NT2/D1 (cell line): Measurements from ENCODE around the gene RAB17.

Experiments
- DNase-seq: peaks from one replicate; pipeline ENCODE4 v3.0.0-alpha.2; 2011; ENCODE audit warnings: low read depth, low spot score
- H3K27me3 ChIP-seq: 2 replicates; pipeline ENCODE4 v1.6.0; 2011; ENCODE audit warnings: mild to moderate bottlenecking; ENCODE audit not compliant: insufficient read length, insufficient read depth
- H3K36me3 ChIP-seq: 2 replicates; pipeline ENCODE4 v1.6.1; 2011; ENCODE audit warnings: mild to moderate bottlenecking, low read length, mixed read lengths; ENCODE audit not compliant: insufficient read depth, insufficient read length
- H3K4me1 ChIP-seq: 2 replicates; pipeline ENCODE4 v1.5.1; 2011; ENCODE audit not compliant: insufficient read depth, insufficient read length
- H3K4me3 ChIP-seq: 2 replicates; pipeline ENCODE4 v1.5.1; 2011; ENCODE audit warnings: low read depth; ENCODE audit not compliant: insufficient read length
- H3K9ac ChIP-seq: 2 replicates; pipeline ENCODE4 v1.6.0; 2011; ENCODE audit warnings: low read depth; ENCODE audit not compliant: insufficient read length
- H3K9me3 ChIP-seq: 2 replicates; pipeline ENCODE4 v1.5.1; 2011; ENCODE audit warnings: mild to moderate bottlenecking, low read length; ENCODE audit not compliant: insufficient read depth
- SUZ12 ChIP-seq: IDR thresholded peaks from 2 replicates; pipeline ENCODE4 v1.6.1; 2011; ENCODE audit not compliant: insufficient read length, insufficient read depth; ENCODE audit errors: extremely low read depth
- YY1 ChIP-seq: IDR thresholded peaks from 2 replicates; pipeline ENCODE4 v1.6.1; 2011; ENCODE audit not compliant: insufficient read length, insufficient read depth
- ZNF274 ChIP-seq: IDR thresholded peaks from 2 replicates; pipeline ENCODE4 v1.6.1; 2011; ENCODE audit warnings: mild to moderate bottlenecking, low read depth, low read length

Gene RAB17

DNA sequence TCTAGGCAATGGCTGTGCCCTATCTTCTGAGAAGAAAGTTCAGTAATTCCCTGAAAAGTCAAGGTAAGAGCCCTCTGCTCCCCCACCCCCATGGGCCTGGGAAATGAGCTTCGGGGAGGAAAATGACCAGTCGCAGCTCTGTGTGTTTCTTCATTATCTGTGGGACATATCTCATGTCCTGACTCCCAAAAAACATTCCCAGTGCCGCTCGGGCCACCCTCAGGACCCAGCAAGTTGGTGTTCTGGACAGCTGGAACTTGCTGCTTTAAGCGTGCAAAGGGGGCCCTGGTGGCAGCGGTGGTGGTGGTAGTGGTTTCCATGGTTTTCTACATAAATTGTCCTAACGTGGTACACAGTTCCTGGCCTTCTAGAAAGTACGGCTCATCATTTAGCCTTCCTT is 41.3 kb downstream of the RAB17 start:
- Histone ChIP-seq H3K4me1 (no peaks in the 10 kb centered on the region), H3K36me3 (no peaks in the 10 kb centered on the region), H3K9ac (no peak overlapping the region), H3K27me3 (no peaks in the 10 kb centered on the region), H3K4me3 (no peak overlapping the region), H3K9me3 (peaks cover 14% of the 10 kb centered on the region; the same call in 1 of the 2 replicates)
- DNase-seq, result no peak
- no peak for TF ChIP-seq SUZ12
- TF ChIP-seq YY1, result no peak
- no peak for TF ChIP-seq ZNF274

DNA sequence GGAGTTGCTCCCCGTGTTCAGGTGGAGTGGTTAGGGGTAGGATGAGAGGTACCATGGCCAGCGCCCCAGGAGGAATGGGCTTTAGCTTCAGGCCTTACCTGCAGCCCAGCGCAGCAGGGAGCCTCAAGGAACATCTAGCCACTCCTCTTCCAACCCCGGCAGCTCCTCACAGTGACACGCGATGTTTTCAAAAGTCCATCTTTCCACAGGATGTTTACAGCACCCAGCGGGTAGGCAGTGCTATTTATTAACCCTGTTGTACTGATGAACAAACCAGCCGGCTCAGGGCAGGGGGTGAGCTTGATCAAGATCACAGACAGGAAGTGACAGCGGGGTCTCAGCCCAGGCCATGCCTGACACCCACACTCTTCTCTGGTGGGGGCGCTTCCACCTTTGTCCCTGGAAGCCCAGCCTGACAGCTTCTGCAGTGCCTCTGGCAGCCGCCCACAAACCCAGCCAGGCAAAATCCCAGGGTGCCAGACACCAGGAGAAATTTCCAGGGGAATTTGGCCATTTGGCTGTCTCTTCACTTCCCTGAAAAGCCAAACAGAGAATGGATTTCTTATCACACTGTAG is 42.6 kb downstream of the RAB17 start:
- TF ChIP-seq YY1 (no peak), SUZ12 (no peak), ZNF274 (no peak)
- H3K27me3 ChIP-seq, result no peaks in the 10 kb centered on the region
- DNase-seq, result no peak
- H3K9me3 ChIP-seq, result peaks cover 5% of the 10 kb centered on the region; the same call in 1 of the 2 replicates
- H3K9ac ChIP-seq, result no peak overlapping the region
- no peaks in the 10 kb centered on the region for H3K4me1 ChIP-seq
- no peak overlapping the region for H3K4me3 ChIP-seq
- H3K36me3 ChIP-seq, result no peaks in the 10 kb centered on the region

- Histone ChIP-seq H3K4me1 (no peaks in the 10 kb centered on the region), H3K36me3 (no peaks in the 10 kb centered on the region), H3K27me3 (no peaks in the 10 kb centered on the region), H3K4me3 (no peak overlapping the region), H3K9ac (no peak overlapping the region), H3K9me3 (no peaks in the 10 kb centered on the region)
- TF ChIP-seq ZNF274 (no peak), SUZ12 (no peak), YY1 (no peak)
- no peak for DNase-seq
Observed at GRCh38 chr2:237546876-237547395, 43.6 kb downstream of the RAB17 start.

DNA sequence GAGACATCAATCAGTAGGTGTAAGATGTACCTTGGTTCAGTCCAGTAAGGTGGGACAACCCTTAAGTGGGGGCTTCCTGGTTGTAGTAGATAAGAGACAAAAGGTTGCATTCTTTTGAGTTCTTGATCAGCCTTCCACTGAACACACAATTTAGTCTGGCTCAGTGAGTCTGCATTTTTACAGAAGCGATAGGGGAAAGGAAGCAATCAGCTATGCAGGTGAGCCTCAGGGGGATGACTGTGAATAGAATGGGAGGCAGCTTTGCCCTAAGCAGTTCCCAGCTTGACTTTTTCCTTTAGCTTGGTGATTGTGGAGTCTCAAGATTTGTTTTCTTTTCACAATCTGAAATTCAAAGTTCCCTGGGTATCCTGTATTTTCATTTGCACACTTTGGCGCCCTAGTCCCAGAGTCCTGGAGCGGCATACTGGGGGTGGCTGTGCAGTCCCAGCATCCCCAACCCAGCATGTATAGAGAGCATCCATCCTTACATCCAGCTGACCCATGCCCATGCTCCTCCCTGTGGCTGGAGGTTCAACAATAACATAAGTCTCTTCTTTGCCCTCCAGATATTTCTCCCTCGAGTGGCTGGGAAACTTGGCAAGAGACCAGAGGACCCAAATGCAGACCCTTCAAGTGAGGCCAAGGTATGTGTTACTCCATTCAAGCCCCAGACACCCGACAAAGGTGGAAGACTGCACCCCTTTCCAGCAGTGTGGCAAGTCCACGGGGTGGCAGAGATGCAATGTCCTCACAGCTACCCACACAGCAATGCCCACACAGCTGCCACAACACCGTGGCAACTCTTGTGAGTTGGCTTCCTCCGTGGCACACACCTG is 44.3 kb downstream of the RAB17 start:
- Histone ChIP-seq H3K9ac (no peak overlapping the region), H3K27me3 (no peaks in the 10 kb centered on the region), H3K4me3 (no peak overlapping the region), H3K9me3 (no peaks in the 10 kb centered on the region), H3K4me1 (no peaks in the 10 kb centered on the region), H3K36me3 (no peaks in the 10 kb centered on the region)
- no peak for TF ChIP-seq ZNF274
- DNase-seq, result no peak

DNA sequence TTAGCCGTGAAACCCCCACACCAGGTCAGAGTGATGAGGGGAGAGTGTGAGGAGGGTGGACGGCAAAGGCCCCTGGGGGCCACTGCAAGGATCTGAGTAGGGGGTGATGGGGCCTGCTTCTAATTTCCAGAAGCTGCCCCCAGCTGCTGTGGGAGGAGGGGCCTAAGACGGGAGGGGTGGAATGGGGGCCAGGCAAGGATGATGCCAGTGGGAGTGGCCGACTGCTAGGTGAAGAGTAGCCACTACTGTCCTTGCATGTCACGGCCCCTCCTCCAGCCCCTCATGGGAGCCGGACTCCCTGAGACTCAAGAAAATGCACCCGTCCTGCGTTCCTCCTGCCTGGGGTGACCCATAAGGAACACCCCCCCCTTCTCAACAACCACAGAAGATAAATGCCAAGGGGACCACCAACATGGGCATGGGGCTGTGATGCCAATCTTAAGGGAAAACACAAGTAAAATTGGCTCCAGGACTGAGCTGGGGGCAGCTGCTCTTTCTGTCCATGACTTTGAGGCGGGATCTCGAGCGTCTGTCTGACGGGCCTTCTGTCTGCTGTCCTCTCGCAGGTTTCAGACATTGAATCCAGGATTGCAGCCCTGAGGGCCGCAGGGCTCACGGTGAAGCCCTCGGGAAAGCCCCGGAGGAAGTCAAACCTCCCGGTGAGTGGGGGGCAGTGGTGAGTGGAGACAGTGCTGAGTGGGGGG is 48.4 kb downstream of the RAB17 start:
- Histone ChIP-seq H3K4me3 (no peak overlapping the region), H3K36me3 (no peaks in the 10 kb centered on the region), H3K9me3 (no peaks in the 10 kb centered on the region), H3K9ac (no peak overlapping the region), H3K4me1 (peaks cover 4% of the 10 kb centered on the region), H3K27me3 (no peaks in the 10 kb centered on the region)
- no peak for DNase-seq
- TF ChIP-seq SUZ12, result no peak
- no peak for TF ChIP-seq YY1
- no peak for TF ChIP-seq ZNF274

DNA sequence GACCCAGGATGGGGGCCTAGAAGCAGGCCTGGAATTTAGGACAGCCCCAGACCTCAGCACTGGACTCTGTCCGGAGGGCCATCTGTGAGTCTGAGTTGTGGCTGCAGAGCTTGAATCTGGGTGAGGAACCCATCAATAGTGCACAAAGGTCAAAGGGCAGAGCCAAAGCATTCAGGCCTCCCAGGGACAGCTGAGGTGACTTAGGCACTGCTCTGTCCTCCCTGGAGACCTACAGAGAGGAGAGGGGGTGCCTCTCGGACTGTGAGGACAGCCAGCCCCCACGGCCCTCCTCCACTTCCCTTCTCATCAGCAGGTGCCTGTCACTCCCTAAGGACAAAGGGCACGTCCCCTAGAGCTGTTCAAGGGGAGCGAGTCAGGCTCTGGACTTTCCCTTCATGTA is 49.3 kb downstream of the RAB17 start:
- Histone ChIP-seq H3K4me3 (no peak overlapping the region), H3K9ac (no peak overlapping the region), H3K27me3 (no peaks in the 10 kb centered on the region), H3K36me3 (no peaks in the 10 kb centered on the region), H3K9me3 (no peaks in the 10 kb centered on the region), H3K4me1 (peaks cover 4% of the 10 kb centered on the region)
- DNase-seq, result no peak
- no peak for TF ChIP-seq YY1
- TF ChIP-seq SUZ12, result no peak
- no peak for TF ChIP-seq ZNF274

- TF ChIP-seq SUZ12, result no peak
- TF ChIP-seq ZNF274, result no peak
- no peak for TF ChIP-seq YY1
- Histone ChIP-seq H3K4me3 (no peak overlapping the region), H3K9me3 (no peaks in the 10 kb centered on the region), H3K4me1 (peaks cover 4% of the 10 kb centered on the region), H3K9ac (no peak overlapping the region), H3K36me3 (no peaks in the 10 kb centered on the region), H3K27me3 (no peaks in the 10 kb centered on the region)
- DNase-seq, result no peak
Observed at GRCh38 chr2:237540823-237541222, 49.7 kb downstream of the RAB17 start.
